ENCODE results near the gene LMCD1.
"Not testable (repeated sequence)": the region's sequence is repeated elsewhere in the genome, so short reads cannot be mapped to it uniquely, and the experiment has no call there.

Gene LMCD1

DNA sequence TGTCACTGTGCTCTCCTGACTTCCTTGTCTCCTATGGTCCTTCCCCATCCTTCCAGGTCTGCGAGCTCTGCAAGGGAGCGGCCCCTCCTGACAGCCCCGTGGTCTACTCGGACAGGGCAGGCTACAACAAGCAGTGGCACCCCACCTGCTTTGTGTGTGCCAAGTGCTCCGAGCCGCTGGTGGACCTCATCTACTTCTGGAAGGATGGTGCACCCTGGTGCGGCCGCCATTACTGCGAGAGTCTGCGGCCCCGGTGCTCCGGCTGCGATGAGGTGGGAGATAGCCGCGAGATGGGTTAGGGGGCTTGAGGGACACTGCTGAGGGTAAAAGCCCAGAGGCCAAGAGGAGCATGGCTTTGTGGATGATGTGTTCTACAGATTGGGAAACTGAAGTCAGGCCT, 63.8 kb downstream of the LMCD1 start:
- no peak for DNase-seq

DNA sequence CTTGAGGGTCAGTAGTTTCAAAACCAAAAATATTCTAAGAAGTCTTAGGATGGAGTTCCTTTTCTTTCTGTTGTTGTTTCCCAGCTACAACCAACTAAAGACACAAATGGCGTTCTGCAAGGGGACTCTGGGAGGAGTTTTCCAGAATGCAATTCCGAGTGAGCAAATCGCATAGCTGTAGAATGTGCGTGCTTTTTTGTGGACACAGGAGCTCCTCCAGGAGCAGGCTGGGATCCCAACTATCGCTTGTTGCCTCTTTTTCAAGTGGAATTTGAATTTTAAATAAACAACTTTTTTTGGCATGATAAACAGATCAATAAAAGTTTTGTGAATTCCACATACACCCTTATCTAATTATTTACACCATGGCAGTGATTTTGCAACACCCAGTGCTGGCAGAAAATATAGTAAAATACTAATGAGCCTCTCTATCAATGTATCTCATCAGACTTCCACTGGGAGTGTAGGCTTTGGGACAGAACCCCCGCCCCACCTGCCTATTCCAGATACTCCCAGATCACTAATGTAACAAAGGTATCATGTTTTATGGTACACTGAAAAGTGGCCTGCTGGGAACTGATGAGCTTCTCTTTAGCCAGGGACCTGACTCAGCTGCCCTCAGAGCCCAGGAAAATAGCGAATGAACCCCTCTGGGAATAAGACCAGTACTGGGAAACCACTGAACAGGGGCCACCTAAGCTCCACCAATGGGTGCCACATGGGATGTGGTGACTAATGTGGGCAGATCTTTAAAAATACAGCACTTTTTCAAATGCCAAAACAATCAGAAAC, 66.4 kb downstream of the LMCD1 start:
- no peak for DNase-seq

DNA sequence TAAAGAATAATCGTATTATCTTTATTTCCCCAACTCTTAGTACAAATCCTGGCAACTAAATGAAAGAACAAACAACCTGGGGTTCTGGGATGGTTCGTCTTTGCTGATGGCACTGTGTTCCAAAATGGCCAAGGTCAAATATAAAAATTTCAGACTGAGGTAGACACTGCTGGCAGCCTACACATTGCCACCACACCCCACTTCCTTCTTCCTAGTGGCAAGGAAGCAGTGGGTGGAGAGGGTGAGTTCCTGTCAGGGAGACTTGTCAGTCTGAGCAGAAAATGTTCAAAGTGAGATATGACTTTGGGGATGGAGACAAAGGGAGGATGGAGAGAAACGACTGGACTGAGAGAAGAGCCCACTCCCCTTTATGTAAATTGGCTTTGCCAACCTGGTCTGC, 69.6 kb downstream of the LMCD1 start:
- DNase-seq, result no peak

DNA sequence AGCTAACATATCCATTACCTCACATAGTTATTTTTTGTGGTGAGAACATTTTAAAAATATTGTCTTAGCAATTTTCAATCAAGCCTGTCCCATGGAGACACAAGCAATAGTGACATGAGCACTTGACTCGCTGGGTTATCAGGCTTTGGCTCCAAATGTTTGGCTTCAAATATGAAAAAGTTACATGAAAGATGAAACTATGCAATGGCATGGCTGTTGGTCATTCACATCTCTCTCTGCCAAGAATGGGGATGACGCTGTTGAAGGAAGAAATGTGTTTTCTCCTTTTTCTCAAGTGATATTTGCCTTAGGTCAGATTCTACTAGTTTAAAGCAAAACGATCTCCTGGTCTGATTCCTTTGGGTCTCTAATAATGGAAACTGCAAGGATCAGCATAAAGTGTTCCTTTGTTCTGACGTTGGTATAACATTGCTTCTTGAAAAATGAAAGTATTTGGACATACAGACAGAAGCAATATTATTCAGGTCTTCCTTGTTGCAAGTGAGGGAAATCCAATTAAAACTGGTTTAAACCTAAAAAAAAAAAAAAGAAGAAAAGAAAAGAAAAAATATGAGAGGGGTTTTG, 71.8 kb downstream of the LMCD1 start:
- no peak for DNase-seq

DNA sequence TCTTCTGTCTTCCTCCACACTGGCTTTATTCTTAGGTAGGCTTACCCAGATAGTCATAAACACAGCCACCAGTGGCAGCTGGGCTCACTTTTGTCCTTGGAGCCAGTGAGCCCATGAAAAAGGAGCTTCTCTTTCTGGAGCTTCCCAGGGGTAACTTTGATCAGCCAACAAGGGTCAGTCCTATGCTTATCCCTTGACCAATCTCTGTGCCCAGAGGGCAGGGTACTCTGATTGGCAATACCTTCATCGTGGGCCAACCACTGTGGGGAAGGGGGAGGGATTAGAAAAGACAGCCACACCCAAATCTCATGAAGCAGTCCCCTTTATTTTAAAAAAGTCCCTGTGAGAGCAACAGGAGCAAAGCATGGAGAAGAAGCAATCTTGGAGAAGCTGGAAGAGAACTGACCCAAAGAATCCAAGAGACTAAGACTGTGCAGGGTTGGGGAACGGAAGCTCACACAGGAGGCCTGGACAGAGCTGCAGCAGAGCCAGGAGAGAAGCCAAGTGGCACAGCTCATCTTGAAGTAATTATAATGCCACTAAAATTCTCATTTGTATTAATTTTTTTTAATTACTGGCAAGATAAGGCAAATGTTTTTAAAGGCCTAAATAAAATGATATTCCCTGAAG, 72.5 kb downstream of the LMCD1 start:
- DNase-seq, result no peak

DNA sequence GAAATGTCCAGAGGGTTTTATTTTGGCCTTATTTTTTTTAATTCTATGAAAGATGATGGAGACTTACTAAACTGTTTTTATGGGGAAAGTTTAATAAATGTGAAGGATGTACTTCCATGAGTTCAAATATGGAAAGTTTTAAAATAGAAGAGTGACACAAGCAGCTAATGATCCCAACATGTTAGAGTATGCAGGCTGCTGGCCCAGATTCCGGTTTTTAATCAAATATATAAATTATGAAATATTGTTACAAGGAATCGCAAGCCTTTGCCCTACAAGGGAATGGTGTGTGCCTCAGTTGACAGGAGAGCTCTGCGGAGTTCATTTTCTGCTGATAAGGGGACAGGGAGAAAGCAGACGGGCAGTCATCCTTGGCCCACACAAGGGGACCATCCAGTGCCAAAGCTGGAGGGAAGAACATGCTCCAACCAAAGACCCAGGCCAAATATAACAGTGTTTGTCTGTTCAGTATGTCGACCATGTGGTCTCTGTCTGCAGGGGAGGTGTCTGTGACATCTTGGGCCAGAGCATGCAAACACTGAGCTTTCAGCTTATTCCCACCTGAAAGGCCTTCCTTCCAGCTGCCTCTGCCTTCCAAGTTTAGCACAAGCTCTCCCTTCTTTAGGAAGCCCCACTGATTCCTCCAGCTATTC, 73.2 kb downstream of the LMCD1 start:
- no peak for DNase-seq

DNA sequence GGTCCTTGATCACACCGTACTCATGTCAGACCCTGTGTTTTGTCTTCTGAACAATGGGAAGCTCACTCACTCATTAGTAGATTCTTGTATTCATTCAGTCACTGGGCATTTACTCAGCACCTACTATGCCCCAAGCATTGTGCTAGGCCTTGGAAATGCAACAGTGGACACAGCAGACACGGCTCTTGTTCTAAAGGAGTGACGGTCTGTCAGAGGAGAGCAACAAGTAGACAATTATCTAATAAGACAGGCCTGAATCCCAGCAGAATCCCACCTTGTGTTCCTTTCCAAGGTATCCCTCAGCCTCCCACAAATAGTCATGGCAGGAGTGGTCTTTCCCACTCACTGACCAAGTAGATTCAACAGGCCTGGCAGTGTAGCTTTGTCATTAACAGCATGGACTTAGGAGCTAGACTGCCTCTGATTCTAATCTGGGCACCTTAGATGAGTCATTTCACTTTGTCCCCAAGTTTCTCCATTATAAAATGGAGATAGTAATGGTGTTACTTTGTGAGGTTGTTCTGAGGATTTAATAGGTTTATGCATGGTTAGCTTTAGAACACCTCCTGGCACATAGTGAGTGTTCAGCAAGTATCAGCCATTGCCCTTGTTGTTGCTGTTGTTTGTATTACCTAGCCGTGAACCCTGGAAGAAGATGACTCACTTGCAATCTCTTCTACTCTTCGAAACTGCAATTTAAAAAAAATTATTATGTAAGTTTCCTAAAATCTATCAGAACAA, 73.9 kb downstream of the LMCD1 start:
- no peak for DNase-seq

DNA sequence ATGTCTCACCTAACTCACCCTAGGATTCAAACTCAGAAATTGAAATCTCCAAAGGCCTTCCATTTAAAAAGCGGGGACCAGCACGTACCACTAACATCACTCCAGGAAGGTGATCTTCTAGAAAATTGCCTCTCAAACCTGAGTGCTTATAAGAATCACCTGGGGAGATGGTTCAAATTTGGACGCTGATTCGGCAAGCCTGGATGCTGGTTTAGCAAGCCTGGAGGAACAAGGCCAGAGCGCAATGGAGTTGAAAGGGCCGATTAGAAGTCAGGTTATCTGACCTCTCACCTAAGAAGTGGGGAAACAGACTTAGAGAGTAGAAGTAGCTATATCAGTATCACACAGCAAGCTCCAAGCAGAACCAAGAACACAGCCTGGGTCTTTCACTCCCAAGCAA, 74.8 kb downstream of the LMCD1 start:
- DNase-seq, result no peak

DNA sequence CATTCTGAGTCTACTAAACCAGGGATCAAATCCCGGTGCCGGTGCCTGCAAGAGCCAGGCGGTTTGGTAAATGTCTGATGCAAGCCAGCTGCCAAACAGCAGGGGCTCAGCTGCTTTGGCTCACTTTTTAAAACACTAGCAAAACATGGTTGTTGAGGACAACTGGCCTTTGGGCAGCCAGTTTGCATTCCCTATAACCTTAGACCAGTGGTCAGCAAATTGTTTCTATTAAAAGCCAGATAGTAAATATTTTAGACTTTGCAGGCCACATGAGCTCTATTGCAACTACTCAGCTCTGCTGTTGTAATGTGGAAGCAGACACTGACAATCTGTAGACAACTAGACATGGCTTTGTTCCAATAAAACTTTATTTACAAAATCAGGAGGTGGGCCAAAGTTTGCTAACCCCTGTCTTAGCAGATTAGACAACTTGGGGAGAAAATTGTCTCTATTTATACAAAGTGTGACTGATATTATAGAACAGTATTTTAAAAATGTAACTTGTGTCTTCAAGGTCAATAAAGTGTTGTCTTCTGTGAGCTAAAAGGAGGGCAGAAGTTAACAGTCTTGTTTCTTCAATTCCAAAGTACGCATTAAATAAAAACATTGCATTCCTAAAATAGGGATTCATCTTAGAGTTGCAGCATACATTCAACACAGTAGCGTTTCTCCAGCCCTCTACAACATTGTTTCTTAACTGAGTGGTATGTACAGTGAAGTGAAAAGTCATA, 75.4 kb downstream of the LMCD1 start:
- no peak for DNase-seq

DNA sequence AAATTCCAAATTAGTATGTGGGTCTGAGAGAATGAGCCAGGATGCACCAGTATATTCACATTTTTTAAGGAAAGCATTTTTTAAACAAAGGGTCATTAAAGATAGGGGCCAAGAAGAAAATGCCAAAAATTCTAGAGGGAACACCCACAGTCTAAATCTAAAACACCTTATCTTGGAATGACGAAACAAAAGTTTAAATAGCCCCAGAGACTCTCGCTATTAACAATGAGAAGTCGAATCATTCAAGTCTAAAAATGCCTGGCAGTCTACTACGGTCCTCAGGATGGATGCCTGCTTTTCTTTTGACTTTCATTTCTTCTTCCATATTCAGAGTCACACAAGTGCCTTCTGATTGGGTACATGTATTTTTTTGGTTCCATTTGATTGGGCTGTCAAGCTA, 76.7 kb downstream of the LMCD1 start:
- DNase-seq, result no peak

DNA sequence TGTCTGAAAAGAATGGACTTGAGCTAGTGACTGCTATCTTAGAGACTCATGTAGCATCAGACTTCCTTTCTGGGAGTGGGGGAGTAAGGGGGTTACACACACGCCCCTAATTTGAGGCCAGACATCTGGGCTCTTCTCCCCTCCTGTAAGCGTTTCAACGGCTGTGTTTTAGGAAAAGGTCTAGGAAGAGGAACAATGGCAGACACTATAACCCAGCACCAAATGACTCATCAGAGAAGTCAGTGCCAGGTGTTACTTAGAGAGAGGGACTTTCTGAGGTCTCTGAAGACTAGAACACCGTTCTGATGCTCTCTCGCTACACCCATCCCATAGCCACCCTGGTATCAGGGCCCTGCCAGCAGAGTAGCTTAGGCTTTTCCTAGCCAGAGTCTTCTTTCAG, 77.5 kb downstream of the LMCD1 start:
- no peak for DNase-seq

DNA sequence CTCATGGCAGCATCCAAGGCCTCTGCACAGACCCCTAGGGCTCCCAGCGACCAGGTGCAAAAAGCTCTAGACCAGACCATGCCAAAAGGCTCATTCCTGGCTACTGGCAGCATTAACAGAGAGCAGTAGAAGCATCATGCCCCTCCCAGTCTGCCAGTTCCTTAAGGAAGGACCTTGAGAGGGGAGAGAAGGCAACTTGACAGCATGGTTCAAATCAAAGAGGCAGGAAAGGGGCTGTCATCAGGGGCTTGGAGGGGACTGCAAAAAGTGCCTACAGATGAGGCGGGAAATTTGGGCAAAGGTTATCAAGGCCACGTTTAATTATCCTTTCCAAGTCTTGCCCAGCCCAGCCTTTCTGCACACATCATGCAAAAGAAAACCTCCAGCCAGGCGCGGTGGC, 78.3 kb downstream of the LMCD1 start:
- no peak for DNase-seq

DNA sequence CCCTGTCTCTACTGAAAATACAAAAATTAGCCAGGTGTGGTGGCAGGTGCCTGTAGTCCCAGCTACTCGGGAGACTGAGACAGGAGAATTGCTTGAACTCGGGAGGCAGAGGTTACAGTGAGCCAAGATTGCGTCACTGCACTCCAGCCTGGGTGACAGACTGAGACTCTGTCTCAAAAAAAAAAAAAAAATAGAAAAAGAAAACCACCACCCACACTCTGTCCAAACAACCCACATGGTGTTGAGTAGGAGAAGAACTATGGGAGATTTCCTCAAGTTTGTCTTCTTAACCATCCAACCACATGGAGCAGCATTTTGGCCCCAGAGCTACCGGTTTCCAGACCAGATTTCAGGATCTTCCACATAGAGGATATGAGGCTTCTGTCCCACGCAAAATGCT, 78.8 kb downstream of the LMCD1 start:
- not testable (repeated sequence) for DNase-seq

DNA sequence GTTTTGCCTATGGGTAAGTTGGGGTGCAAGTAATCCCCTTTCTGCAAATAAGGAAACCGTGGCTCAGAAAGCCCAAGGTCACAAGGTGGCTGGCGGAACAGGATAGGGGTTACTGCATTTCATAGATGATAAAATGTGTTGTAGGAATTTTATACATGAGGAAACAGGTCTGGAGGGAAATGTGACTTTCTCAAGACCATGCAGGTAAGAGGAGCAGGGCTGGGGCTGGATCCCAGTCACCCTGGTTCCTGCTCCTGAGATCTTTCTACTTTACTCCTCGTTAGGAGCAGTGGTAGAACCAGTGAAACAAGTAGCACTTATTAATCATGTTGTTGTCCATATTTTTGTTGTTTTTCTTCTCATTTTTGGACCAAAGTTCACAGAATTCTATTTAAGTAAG, 79.8 kb downstream of the LMCD1 start:
- DNase-seq, result no peak

DNA sequence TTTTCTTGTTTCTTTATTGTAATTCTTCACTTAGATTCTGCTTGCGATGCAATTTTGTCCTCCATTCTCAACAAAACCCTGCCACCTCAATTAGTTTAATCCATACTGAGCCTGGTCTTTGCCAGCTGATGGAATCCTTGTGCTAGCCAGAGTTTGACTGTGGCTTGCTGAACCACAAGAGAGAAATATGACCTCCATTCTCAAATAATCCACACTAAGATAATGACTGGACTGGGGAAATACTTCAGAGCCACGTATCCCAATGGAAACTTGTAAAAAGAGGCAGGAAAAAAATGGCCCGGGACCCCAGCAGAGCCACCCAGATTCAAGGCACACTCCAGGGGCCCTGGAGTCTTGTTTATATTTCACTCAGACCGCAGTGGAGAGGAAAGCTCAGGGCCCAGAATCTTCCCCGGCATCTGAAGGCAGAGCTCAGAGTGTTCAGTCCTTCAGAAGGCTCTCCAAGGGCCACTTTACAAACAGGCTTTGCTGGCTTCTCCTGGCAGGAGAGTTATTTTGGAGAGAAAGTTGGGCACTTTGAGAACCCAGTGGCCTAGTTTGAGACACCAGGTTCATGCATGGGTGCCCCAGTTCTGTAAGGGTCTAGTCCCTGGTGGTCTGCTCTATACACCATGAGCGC, 80.3 kb downstream of the LMCD1 start:
- DNase-seq, result no peak

DNA sequence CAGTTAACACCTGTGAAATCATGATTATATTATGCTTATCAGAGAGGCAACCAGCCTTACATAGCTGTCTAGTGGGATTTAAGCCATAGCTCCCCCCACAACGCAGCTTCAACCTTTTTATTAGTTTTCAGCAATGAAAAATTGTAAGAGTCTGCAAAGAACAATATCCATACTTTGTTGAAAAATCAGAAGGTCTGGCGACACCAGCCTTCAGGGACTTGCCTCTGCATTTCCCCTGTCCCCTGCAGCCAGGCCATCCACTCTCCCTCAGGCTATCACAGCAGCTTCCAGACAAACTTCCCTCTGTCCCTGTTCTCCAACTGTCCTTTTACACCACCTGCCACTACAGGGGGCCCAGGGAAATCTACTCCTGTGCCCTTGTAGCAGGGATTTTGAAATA, 83.0 kb downstream of the LMCD1 start:
- DNase-seq, result no peak

DNA sequence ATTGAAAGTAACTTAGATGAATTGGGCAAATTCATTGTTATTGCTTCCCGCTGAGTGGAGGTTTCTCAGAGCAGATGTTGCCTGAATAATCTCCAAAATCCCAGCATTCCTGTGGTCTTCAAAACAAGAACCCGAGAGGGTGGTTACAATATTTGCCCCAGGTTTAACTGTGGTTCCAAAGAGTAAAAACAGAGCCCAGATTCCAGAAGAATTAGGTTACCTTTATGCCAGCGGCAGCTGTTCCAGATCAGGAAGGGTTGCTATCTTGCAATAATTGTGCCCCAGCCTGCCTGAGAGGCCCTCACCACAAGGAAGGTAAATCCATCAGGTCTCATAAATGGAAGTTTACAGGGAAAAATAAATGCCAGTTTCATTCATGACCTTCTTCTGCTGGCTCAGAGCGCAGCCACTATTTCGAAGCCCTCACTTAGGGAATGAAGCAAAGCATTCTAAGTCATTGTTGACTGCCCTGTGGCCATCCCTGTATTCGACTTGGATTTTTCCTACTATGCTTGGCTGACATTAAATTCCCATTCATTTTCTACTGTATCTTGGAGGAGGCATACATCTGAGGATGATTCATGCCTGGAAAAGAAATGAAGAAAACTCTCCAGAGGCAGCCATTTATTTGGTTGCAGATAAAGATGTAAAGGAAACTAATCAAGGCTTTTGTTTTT, 88.4 kb downstream of the LMCD1 start:
- DNase-seq, result no peak

DNA sequence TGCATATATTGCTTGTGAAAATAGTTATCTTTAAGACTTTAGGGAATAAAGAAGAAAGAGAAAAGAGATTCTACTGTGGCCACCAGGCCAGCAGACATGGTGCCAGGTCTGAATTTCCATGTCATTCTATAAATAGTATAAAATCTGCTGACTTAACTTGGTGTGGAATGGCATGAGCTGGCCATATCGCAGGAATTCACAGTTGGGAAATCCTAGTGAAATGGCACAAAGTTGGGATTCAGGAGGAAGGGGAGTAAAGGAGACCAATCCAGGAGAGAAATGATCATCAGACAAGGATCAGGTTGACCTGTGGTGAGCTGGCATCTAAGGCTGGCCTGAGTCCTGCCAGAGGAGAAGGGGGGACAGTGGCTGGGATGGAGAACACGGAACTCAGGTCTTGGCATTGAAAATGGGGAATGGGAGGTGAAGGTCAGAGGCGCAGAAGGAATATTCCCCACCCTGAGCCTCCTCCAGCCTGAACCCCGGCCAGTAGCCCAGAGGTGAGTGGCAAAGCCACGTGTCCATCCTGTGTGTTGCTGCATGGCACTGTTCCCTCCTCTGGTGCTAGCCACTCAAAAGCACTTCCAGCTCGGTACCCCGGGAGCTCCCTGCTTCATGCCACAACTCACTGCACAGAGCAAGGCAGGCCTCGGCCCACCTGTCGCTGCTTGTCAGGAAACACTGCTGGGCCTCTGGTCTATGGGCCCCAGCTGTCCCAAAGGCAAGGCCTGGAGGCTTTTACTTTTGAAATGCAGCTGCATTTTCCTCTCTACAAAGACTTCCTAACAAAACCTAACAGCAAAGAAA, 91.6 kb downstream of the LMCD1 start:
- DNase-seq, result no peak

DNA sequence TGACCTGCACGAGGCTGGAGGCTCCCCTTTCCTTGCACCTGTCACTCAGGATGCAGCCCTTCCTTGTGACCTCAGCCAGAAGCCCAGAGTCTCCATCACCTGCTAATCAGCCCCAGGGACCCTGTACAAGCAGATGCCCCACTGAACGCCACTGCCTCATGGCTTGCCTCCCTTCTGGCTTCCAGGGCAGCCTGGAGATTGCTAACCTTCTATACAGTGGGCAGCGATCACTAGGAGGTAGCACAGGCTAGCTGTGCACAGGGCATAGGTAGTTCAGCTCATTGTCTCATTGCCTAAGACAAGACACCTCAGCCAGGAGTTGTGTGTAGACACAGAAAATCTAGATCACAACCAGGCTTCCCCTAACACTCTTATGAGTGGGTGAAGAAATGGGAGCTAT, 93.6 kb downstream of the LMCD1 start:
- DNase-seq, result no peak

DNA sequence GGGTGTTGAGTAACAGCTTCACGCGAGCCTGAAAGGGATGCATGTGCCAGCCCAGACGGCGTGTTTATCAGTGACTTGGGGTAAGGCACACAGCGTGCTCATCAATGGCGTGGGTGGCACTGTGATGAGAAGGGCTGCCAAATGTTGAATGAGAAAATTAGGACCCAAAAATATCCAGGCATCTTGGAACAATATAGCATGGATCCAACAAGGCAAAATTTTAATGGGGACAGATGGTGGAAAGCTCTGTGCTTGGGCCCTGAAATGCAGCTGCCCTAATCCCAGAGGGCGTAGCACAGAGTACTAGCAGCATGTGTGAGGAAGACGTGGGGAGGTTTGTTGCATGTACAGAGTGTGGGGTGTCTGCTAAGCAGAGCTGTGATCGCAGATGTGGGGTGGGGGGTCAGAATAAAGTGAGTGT, 94.1 kb downstream of the LMCD1 start:
- no peak for DNase-seq

All from activated gamma-delta T cell treated with Interleukin-2 at 50 U/mL for 16 hours (primary cell).